HepG2 (cell line): ENCODE results near the gene MYPN.

Source experiments
- CTCF ChIP-seq: sonication (generic); formaldehyde crosslinking; IDR thresholded peaks from 2 replicates; pipeline ENCODE4 v1.5.0; 2020; ENCODE audit warnings: mild to moderate bottlenecking, missing genetic modification reagents, moderate library complexity
- ELF1 ChIP-seq: sonication (generic); formaldehyde crosslinking; IDR thresholded peaks from 2 replicates; pipeline ENCODE4 v1.4.0; 2020; ENCODE audit warnings: missing genetic modification reagents
- FOXM1 ChIP-seq: sonication (generic); formaldehyde crosslinking; IDR thresholded peaks from 2 replicates; pipeline ENCODE4 v1.5.0; 2020; ENCODE audit warnings: missing genetic modification reagents
- IRF1 ChIP-seq: sonication (generic); formaldehyde crosslinking; IDR thresholded peaks from 2 replicates; pipeline ENCODE4 v1.4.0; 2020; ENCODE audit warnings: low read depth, mild to moderate bottlenecking, missing genetic modification reagents
- NR2F2 ChIP-seq: IDR thresholded peaks from 2 replicates; pipeline ENCODE4 v1.6.1; 2012; ENCODE audit warnings: low read depth, inconsistent platforms, borderline replicate concordance
- POLR2AphosphoS5 ChIP-seq: IDR thresholded peaks from 2 replicates; pipeline ENCODE4 v1.6.1; 2012; ENCODE audit warnings: low read depth, low read length
- TBL1XR1 ChIP-seq: fragments of 150-350 bp; IDR thresholded peaks from 2 replicates; pipeline ENCODE4 v1.6.1; 2014; ENCODE audit warnings: borderline replicate concordance, low read length; ENCODE audit not compliant: partially characterized antibody
- TSC22D2 ChIP-seq: sonication (generic); formaldehyde crosslinking; IDR thresholded peaks from 2 replicates; pipeline ENCODE4 v1.5.1; 2020; ENCODE audit warnings: missing genetic modification reagents, mild to moderate bottlenecking, borderline replicate concordance
- ZBTB2 ChIP-seq: sonication (generic); formaldehyde crosslinking; IDR thresholded peaks from 2 replicates; pipeline ENCODE4 v1.8.0; 2022; ENCODE audit warnings: low read depth, missing genetic modification reagents
- ZBTB44 ChIP-seq: sonication (generic); formaldehyde crosslinking; IDR thresholded peaks from 2 replicates; pipeline ENCODE4 v1.4.0; 2020; ENCODE audit warnings: missing genetic modification reagents
- ZNF543 ChIP-seq: sonication (generic); formaldehyde crosslinking; IDR thresholded peaks from 2 replicates; pipeline ENCODE4 v1.4.0; 2020; ENCODE audit warnings: mild to moderate bottlenecking, missing genetic modification reagents
- ZNF749 ChIP-seq: sonication (generic); formaldehyde crosslinking; IDR thresholded peaks from 2 replicates; pipeline ENCODE4 v1.8.0; 2022; ENCODE audit warnings: mild to moderate bottlenecking, missing genetic modification reagents, moderate library complexity, borderline replicate concordance

- TF ChIP-seq TBL1XR1 (no peak), ZBTB44 (no peak), IRF1 (no peak), ZNF543 (CRISPR knock-in tag) (no peak), ZNF749 (no peak), CTCF (CRISPR knock-in tag) (no peak), FOXM1 (no peak), ELF1 (CRISPR knock-in tag) (no peak), POLR2AphosphoS5 (no peak), TSC22D2 (CRISPR knock-in tag) (no peak), NR2F2 (no peak), ZBTB2 (no peak)
Observed at GRCh38 chr10:68247931-68248330, 138.6 kb downstream of the MYPN start.
